ENCODE measurements around the gene VCL. TPM values are rescaled to one million over a fixed set of nuclear protein-coding genes. Genes with fewer than 3 reads are reported as not detected.
A peak's percentile ranks its signal among the peaks of the same experiment; 100 is the strongest.

The VCL gene
- total RNA-seq, 6 donors from 2014 or later, result 76.5 to 214 (median 133) TPM

DNA sequence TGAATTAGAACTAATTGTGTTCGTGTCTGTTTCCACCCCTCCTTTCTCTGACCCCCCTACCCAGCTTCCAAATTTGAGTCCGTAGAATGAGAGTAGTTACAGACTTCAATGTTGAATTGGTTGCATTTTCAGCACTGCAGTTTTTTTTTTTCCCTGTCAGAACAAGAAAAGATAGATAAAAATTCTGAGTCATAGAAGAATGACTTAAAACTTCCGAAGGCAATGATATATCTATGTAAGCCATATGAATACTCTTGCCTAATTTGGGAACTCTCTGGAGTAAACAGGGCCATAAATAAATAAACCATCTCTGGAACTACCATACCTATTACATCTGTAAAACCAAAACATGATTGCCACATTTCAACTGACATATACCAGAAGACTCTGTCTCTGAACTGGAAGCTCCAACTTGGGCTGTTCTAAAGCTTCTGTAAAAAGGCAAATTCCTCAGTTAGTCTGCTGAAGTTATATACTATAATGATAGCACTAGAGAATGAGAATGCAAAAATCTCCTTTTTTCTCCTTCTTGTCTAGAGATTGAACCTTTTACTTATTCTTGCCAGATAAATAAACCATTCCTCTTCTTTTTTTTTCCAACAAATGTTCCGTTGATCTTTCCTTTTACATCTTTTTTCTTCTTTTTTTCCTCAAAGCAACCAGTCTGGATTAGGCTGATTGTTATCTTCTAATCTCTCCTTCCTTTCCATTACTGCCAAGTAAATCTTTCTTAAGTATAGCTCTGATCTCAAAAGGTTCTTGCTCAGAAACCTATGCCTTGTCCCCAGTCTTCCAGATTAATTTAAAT lies 23.5 kb downstream of the VCL start:
- Histone ChIP-seq H3K4me1 (peaks cover 15 to 49% (median 29%) of the 10 kb centered on the region in 4 donors), H3K27ac (peak overlapping the region in 2 of 4 donors; percentile 25 to 48), H3K36me3 (peaks cover 0 to 3% (median 0%) of the 10 kb centered on the region in 4 donors), H3K9me3 (no peaks in the 10 kb centered on the region), H3K4me3 (no peak overlapping the region), H3K27me3 (no peaks in the 10 kb centered on the region)
- no peak for DNase-seq
- TF ChIP-seq POLR2AphosphoS5 (IDR thresholded peaks at IDR 0.05) (no peak), POLR2A (IDR thresholded peaks at IDR 0.05) (no peak), EP300 (IDR thresholded peaks at IDR 0.05) (no peak)
- TF ChIP-seq, protein P1, sequence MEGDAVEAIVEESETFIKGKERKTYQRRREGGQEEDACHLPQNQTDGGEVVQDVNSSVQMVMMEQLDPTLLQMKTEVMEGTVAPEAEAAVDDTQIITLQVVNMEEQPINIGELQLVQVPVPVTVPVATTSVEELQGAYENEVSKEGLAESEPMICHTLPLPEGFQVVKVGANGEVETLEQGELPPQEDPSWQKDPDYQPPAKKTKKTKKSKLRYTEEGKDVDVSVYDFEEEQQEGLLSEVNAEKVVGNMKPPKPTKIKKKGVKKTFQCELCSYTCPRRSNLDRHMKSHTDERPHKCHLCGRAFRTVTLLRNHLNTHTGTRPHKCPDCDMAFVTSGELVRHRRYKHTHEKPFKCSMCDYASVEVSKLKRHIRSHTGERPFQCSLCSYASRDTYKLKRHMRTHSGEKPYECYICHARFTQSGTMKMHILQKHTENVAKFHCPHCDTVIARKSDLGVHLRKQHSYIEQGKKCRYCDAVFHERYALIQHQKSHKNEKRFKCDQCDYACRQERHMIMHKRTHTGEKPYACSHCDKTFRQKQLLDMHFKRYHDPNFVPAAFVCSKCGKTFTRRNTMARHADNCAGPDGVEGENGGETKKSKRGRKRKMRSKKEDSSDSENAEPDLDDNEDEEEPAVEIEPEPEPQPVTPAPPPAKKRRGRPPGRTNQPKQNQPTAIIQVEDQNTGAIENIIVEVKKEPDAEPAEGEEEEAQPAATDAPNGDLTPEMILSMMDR (IDR thresholded peaks at IDR 0.05), result no peak
- 52 to 54% methylated on average over 4 of the region's 4 CpGs for WGBS, 2 donors
- no peak for ATAC-seq (ENCODE audit: low FRiP score in 2 of 2)

DNA sequence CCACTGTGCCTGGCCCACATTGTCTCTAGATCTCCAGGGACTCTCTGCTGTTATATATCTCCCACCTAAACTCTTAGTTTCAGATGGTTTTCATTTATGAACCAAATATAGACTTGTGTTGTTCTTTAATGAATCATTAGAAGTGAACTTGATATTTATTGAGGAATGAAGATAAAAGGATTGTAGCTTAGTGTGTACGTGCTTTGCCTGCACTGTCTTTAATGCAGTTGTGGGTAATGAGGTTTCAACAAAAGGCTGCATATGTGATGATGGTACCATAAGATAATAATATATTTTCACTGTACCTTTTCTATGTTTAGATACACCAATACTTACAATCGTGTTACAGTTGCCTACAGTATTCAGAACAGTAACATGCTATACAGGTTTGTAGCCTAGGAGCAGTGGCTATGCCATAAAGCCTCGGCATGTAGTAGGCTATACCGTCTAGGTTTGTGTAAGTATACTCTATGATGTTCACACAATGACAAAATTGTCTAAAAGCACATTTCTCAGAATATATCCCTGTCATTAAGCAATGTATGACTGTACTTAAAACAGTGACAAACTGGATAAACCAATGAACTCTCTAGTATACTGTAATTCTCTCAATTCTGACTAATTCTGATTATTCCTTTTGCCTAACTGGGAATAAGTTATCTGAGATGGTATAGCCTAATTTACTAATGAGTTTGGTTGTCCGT lies 25.2 kb downstream of the VCL start:
- TF ChIP-seq POLR2A (IDR thresholded peaks at IDR 0.05) (no peak), EP300 (IDR thresholded peaks at IDR 0.05) (no peak), POLR2AphosphoS5 (IDR thresholded peaks at IDR 0.05) (no peak)
- TF ChIP-seq, protein P1 (IDR thresholded peaks at IDR 0.05), result no peak
- Histone ChIP-seq H3K4me1 (peaks cover 10 to 48% (median 32%) of the 10 kb centered on the region in 4 donors), H3K27me3 (no peaks in the 10 kb centered on the region), H3K9me3 (no peaks in the 10 kb centered on the region), H3K4me3 (no peak overlapping the region), H3K36me3 (peaks cover 0 to 3% (median 0%) of the 10 kb centered on the region in 4 donors), H3K27ac (peak overlapping the region in 1 of 4 donors; percentile 11)
- ATAC-seq (ENCODE audit: low FRiP score in 2 of 2) (no peak), DNase-seq (no peak)
- WGBS, 2 donors, result 68 to 86% methylated on average over 5 of the region's 5 CpGs

DNA sequence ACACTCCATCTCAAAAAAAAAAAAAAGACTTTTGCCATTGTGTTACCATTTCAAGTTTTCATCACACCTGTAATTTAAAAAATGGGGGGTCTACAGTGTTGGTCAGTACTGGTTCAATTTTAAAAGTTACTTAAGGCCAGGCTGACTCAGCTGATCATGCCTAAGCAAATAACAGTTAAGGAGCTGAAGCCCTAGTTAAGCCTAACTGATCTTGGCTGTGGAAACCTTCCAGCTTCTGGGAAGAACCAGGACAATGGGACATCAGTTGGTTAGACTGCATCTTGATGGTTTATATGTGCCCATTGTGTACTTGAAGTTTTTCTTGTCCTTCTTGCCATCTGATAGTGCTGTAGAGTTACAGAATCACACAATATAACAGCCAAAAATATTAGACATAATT lies 26.7 kb downstream of the VCL start:
- H3K27ac ChIP-seq, result no peak overlapping the region
- no peaks in the 10 kb centered on the region for H3K9me3 ChIP-seq
- no peak for ATAC-seq (ENCODE audit: low FRiP score in 2 of 2)
- no peaks in the 10 kb centered on the region for H3K27me3 ChIP-seq
- peaks cover 16 to 44% (median 30%) of the 10 kb centered on the region in 4 donors for H3K4me1 ChIP-seq
- H3K4me3 ChIP-seq, result no peak overlapping the region
- no peaks in the 10 kb centered on the region for H3K36me3 ChIP-seq
- TF ChIP-seq, protein P1 (IDR thresholded peaks at IDR 0.05), result no peak
- TF ChIP-seq EP300 (IDR thresholded peaks at IDR 0.05) (no peak), POLR2A (IDR thresholded peaks at IDR 0.05) (no peak)
- no peak for DNase-seq

DNA sequence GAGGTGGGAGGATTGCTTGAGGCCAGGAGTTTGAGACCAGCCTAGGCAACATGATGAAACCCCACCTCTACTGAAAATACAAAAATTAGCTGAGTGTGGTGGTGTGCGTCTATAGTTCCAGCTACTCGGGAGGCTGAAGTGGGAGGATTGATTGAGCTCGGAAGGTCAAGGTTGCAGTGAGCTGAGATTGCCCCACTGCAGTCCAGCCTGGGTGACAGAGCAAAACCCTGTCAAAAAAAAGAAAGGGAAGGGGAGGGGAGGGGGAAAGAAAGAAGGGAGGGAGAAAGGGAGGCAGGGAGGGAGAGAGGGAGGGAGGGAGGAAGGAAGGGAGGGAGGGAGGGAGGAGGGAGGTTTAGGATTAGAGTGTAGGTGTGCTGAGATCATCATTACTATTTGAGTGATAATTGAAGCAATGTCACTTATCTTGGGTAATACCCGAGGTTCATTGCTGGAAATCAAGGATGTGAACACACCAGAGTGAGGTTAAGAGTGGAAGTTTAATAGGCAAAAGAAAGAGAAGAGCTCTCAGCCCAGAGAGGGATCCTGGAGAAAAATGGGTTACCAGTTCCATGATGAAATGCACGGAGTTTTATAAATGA lies 27.6 kb downstream of the VCL start:
- no peak for TF ChIP-seq POLR2AphosphoS5 (IDR thresholded peaks at IDR 0.05)
- TF ChIP-seq, protein P1 (IDR thresholded peaks at IDR 0.05), result no peak
- ATAC-seq (ENCODE audit: low FRiP score in 2 of 2) (no peak), DNase-seq (no peak)
- Histone ChIP-seq H3K4me1 (peaks cover 23 to 51% (median 34%) of the 10 kb centered on the region in 4 donors), H3K27me3 (no peaks in the 10 kb centered on the region), H3K27ac (no peak overlapping the region), H3K4me3 (no peak overlapping the region), H3K36me3 (no peaks in the 10 kb centered on the region), H3K9me3 (no peaks in the 10 kb centered on the region)
- 58 to 77% methylated on average over 5 of the region's 5 CpGs for WGBS, 2 donors

All from upper lobe of left lung (tissue), 6 donors.